K562 (cell line): ENCODE data around the gene GLT1D1. TPM values are rescaled to one million over a fixed set of nuclear protein-coding genes. Genes with fewer than 3 reads are reported as not detected.

Experiments
- ATAC-seq: fragments of 200-7000 bp; cut with Tn5 transposase; 3 replicates; pipeline ENCODE4 v1.9.1; 2020; ENCODE audit warnings: moderate library complexity
- BruUV-seq: library from RNA; stranded (reverse); fragments of 400-500 nt; replicated peaks from 2 replicates; lab custom pipeline; 2021; lab: Mats Ljungman, UMichigan
- CTCF ChIA-PET: fragments of 300-600 bp; formaldehyde crosslinking; extraction: SDS; loops from one replicate; lab custom pipeline; 2021; ENCODE audit warnings: low intra/inter-chr PET ratio; lab: Yijun Ruan, JAX
- POLR2A ChIA-PET: fragments of 300-600, 350-650 bp; sonication (Branson Sonifier 250); formaldehyde crosslinking; extraction: SDS; loops from one replicate; lab custom pipeline; 2021; ENCODE audit warnings: antibody characterized with exemption, inconsistent platforms; lab: Yijun Ruan, JAX
- DNase-seq, 4 experiments: peaks; one replicate each; pipeline versions ENCODE4 v3.0.0 to v3.0.0-alpha.2; 2011 to 2018; ENCODE audit warnings: low spot score in 3 of 4, mixed read lengths in 3 of 4; ENCODE audit errors: extremely low read depth in 1 of 4
- FAIRE-seq: peaks from 2 replicates; lab custom pipeline; 2011; peaks lifted over from hg19 to GRCh38; lab: Jason Lieb, UNC
- H2AFZ ChIP-seq: 2 replicates; pipeline ENCODE4 v1.6.0; 2011; ENCODE audit warnings: low read depth, low read length, control low read depth, inconsistent platforms
- H3K27ac ChIP-seq: fragments of 200-600 bp; 3 replicates; pipeline ENCODE4 v1.8.0; 2011; ENCODE audit warnings: low read depth, mild to moderate bottlenecking, control low read depth, inconsistent platforms, low read length, moderate library complexity, mixed read lengths; ENCODE audit errors: extremely low read depth
- H3K27me3 ChIP-seq, 2 experiments: fragments of 300-600 bp in 1 of 2; 2 replicates in 1 of 2; 3 replicates in 1 of 2; pipeline versions ENCODE4 v1.6.0 to v1.8.0; 2011; ENCODE audit warnings: inconsistent platforms in 2 of 2, low read length in 2 of 2, mild to moderate bottlenecking in 1 of 2, mixed read lengths in 1 of 2, moderate library complexity in 1 of 2; ENCODE audit not compliant: control insufficient read depth in 2 of 2, insufficient read depth in 2 of 2
- H3K36me3 ChIP-seq: fragments of 300-600 bp; 3 replicates; pipeline ENCODE4 v1.8.0; 2011; ENCODE audit warnings: mild to moderate bottlenecking, low read length, inconsistent platforms; ENCODE audit not compliant: control insufficient read depth, insufficient read depth
- H3K4me1 ChIP-seq, 2 experiments: fragments of 200-600 bp in 1 of 2; replicated peaks in 1 of 2; 2 replicates in 1 of 2; 3 replicates in 1 of 2; pipeline versions ENCODE4 v1.5.1 to v1.8.0; 2011; ENCODE audit warnings: inconsistent platforms in 2 of 2, low read length in 2 of 2, mild to moderate bottlenecking in 1 of 2, mixed read lengths in 1 of 2, moderate library complexity in 1 of 2; ENCODE audit not compliant: control insufficient read depth in 2 of 2, insufficient read depth in 2 of 2
- H3K4me2 ChIP-seq: 2 replicates; pipeline ENCODE4 v1.6.1; 2011; ENCODE audit warnings: low read length, control low read depth, inconsistent platforms, mixed read lengths; ENCODE audit not compliant: insufficient read depth
- H3K4me3 ChIP-seq: fragments of 200-600 bp; sonication (generic), shearing (Covaris generic); 2 replicates; pipeline ENCODE4 v1.5.1; 2016; ENCODE audit warnings: control low read depth, inconsistent platforms
- H3K79me2 ChIP-seq: fragments of 200-600 bp; 3 replicates; pipeline ENCODE4 v1.8.0; 2011; ENCODE audit warnings: low read length, inconsistent platforms; ENCODE audit not compliant: control insufficient read depth, insufficient read depth
- H3K9ac ChIP-seq, 2 experiments: 2 replicates each; pipeline versions ENCODE4 v1.6.0 to v1.6.1; 2011; ENCODE audit warnings: low read depth in 2 of 2, low read length in 2 of 2, control low read depth in 1 of 2, inconsistent platforms in 1 of 2, mild to moderate bottlenecking in 1 of 2, mixed read lengths in 1 of 2; ENCODE audit not compliant: insufficient read depth in 1 of 2
- H3K9me1 ChIP-seq: one replicate; pipeline ENCODE4 v1.6.0; 2011; ENCODE audit warnings: inconsistent platforms, mild to moderate bottlenecking, low read length, moderate library complexity; ENCODE audit not compliant: control insufficient read depth, insufficient read depth
- H3K9me3 ChIP-seq: replicated peaks from 2 replicates; pipeline ENCODE4 v1.5.1; 2011; ENCODE audit warnings: low read depth, low read length, inconsistent platforms; ENCODE audit not compliant: control insufficient read depth, insufficient read depth
- H4K20me1 ChIP-seq: replicated peaks from 2 replicates; pipeline ENCODE4 v1.6.1; 2011; ENCODE audit warnings: low read length, inconsistent platforms, mixed read lengths; ENCODE audit not compliant: control insufficient read depth, insufficient read depth
- CHCHD3 ChIP-seq: fragments of 250-450 bp; sonication (Bioruptor Pico); IDR thresholded peaks from 2 replicates; pipeline ENCODE4 v2.1.2; 2022; ENCODE audit warnings: mild to moderate bottlenecking
- CREB1 ChIP-seq, 2 experiments: sonication (generic) in 1 of 2; formaldehyde crosslinking in 1 of 2; IDR thresholded peaks; 2 replicates each; pipeline versions ENCODE4 v1.6.1 to v1.8.0; 2012 to 2022; ENCODE audit warnings: inconsistent platforms in 1 of 2, mild to moderate bottlenecking in 1 of 2, missing genetic modification reagents in 1 of 2, moderate library complexity in 1 of 2
- CREBBP ChIP-seq: IDR thresholded peaks from one replicate; pipeline ENCODE4 v1.6.1; 2012; ENCODE audit warnings: low read depth, mild to moderate bottlenecking, control low read depth, inconsistent platforms, low read length
- HDAC3 ChIP-seq: fragments of 450-650 bp; IDR thresholded peaks from 2 replicates; pipeline ENCODE4 v1.6.1; 2018; ENCODE audit warnings: borderline replicate concordance, mild to moderate bottlenecking, moderate library complexity; ENCODE audit not compliant: partially characterized antibody
- MED1 ChIP-seq: sonication (generic); formaldehyde crosslinking; IDR thresholded peaks from 2 replicates; pipeline ENCODE4 v1.8.1; 2023; ENCODE audit warnings: missing genetic modification reagents, borderline replicate concordance
- RBM22 ChIP-seq: fragments of 200-400 bp; formaldehyde crosslinking; IDR thresholded peaks from 2 replicates; pipeline ENCODE4 v1.6.1; 2018; ENCODE audit warnings: low read length, low read depth; ENCODE audit not compliant: poor library complexity, severe bottlenecking
- ZKSCAN3 ChIP-seq: fragments of 250-450 bp; sonication (Bioruptor Pico); IDR thresholded peaks from 2 replicates; pipeline ENCODE4 v1.4.0; 2020
- ZNF551 ChIP-seq: fragments of 250-450 bp; sonication (Bioruptor Pico); IDR thresholded peaks from 2 replicates; pipeline ENCODE4 v1.5.0; 2021; ENCODE audit warnings: mild to moderate bottlenecking, moderate library complexity
- WGBS: fragments of 100-300 bp; shearing (Covaris generic); methylation state at CpG from one replicate; pipeline ENCODE4 v1.1.6; 2016; ENCODE audit warnings: low coverage, mixed read lengths; ENCODE audit not compliant: insufficient coverage; ENCODE audit errors: missing lambda C conversion rate; 5-methylcytosine and 5-hydroxymethylcytosine counted together
- in situ Hi-C: fragments of 300-500 bp; cut with MboI; formaldehyde crosslinking; loops from 4 replicates; pipeline ENCODE4 v1.15.0; 2018; ENCODE audit warnings: inconsistent platforms, mixed read lengths
- intact Hi-C: fragments of 100-400 bp; cut with micrococcal nuclease; formaldehyde crosslinking; loops from 2 replicates; pipeline ENCODE4 v1.14.2; 2022
- polyA plus RNA-seq, 8 experiments: library from polyadenylated mRNA; depleted of rRNA in 4 of 8; stranded (reverse) in 5 of 8; unstranded in 3 of 8; fragments of >200 nt; fragmentation: Nextera tagmentation in 2 of 8; fragmentation: Illumina TruSeq in 1 of 8; extraction: Ambion mirVana in 2 of 8; extraction: Trizol in 1 of 8; gene quantifications; 2 replicates each; pipeline versions ENCODE4 v1.2.1 to v1.2.3, GENCODE V29; 2011 to 2014; ENCODE audit warnings: inconsistent platforms in 1 of 8, missing spikeins in 1 of 8
- total RNA-seq, 7 experiments: library from RNA; depleted of rRNA in 6 of 7; stranded (reverse); fragments of >200 nt in 6 of 7; fragmentation: Illumina TruSeq in 2 of 7; extraction: Trizol in 2 of 7; gene quantifications; 2 replicates each; pipeline versions ENCODE4 v1.2.1 to v1.2.3, GENCODE V29; 2011 to 2021; ENCODE audit warnings: low replicate concordance in 1 of 7
- TF ChIP-seq, protein P1 (sequence below): fragments of 250-450 bp; sonication (Bioruptor Pico); IDR thresholded peaks from 2 replicates; pipeline ENCODE4 v1.8.0; 2022; ENCODE audit warnings: inconsistent platforms, mild to moderate bottlenecking, moderate library complexity, borderline replicate concordance
- TF ChIP-seq, protein P2 (sequence below): fragments of 250-450 bp; sonication (Bioruptor Pico); IDR thresholded peaks from 2 replicates; pipeline ENCODE4 v1.9.0; 2021; ENCODE audit warnings: mild to moderate bottlenecking
- TF ChIP-seq, protein P3 (sequence below): fragments of 250-450 bp; sonication (Bioruptor Pico); IDR thresholded peaks from 2 replicates; pipeline ENCODE4 v1.4.0; 2020

Gene GLT1D1
- total and polyA plus RNA-seq, 9 of the 15 experiments (the other 6 are each of a cell fraction or from before 2014, with no cell fraction given), result 0.04 TPM; not detected in 8

DNA sequence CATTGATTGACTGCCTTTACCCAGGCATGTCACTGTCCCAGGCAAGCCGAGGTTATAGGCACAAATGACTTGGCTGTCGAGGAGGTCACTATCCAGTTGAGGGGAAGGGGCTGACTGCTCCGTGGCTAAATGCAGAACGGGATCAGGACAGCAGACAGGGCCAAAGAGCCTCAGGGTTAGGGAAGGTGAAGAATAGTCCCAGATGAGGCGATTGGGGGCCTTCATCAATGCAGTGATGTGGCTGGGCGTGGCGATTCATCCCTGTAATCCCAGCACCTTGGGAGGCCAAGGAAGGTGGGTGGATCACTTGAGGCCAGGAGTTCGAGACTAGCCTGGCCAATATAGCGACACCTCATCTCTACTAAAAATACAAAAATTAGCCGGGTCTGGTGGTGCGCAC, 10.7 kb upstream of the GLT1D1 start:
- Histone ChIP-seq H3K4me3 (no peak overlapping the region), H4K20me1 (no peaks in the 10 kb centered on the region), H3K4me2 (no peak overlapping the region), H3K9me1 (no peaks in the 10 kb centered on the region), H3K79me2 (no peaks in the 10 kb centered on the region), H3K27me3 (peaks cover 12 to 30% of the 10 kb centered on the region in 2 experiments), H3K4me1 (no peaks in the 10 kb centered on the region), H3K9me3 (no peaks in the 10 kb centered on the region), H3K27ac (no peak overlapping the region), H3K9ac (no peak overlapping the region), H3K36me3 (no peaks in the 10 kb centered on the region), H2AFZ (no peak overlapping the region)
- BruUV-seq, result no TSS peak
- in situ Hi-C loops, result no loop called here
- CTCF ChIA-PET, result no interaction called here
- ATAC-seq, result no peak
- DNase-seq, result no peak
- POLR2A ChIA-PET, result no interaction called here
- 0% methylated on average over 11 of the region's 11 CpGs for WGBS
- FAIRE-seq, result no peak
- TF ChIP-seq, protein P1, sequence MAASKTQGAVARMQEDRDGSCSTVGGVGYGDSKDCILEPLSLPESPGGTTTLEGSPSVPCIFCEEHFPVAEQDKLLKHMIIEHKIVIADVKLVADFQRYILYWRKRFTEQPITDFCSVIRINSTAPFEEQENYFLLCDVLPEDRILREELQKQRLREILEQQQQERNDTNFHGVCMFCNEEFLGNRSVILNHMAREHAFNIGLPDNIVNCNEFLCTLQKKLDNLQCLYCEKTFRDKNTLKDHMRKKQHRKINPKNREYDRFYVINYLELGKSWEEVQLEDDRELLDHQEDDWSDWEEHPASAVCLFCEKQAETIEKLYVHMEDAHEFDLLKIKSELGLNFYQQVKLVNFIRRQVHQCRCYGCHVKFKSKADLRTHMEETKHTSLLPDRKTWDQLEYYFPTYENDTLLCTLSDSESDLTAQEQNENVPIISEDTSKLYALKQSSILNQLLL (CRISPR knock-in tag), result no peak
- TF ChIP-seq MED1 (no peak), CHCHD3 (no peak), CREBBP (no peak), ZNF551 (CRISPR knock-in tag) (no peak), RBM22 (no peak), CREB1 (IDR thresholded peaks at IDR 0.05) (no peak), CREB1 (CRISPR knock-in tag; IDR thresholded peaks at IDR 0.05) (no peak), ZKSCAN3 (CRISPR knock-in tag) (no peak), HDAC3 (no peak)
- TF ChIP-seq, protein P2, sequence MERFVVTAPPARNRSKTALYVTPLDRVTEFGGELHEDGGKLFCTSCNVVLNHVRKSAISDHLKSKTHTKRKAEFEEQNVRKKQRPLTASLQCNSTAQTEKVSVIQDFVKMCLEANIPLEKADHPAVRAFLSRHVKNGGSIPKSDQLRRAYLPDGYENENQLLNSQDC (CRISPR knock-in tag), result no peak
- TF ChIP-seq, protein P3, sequence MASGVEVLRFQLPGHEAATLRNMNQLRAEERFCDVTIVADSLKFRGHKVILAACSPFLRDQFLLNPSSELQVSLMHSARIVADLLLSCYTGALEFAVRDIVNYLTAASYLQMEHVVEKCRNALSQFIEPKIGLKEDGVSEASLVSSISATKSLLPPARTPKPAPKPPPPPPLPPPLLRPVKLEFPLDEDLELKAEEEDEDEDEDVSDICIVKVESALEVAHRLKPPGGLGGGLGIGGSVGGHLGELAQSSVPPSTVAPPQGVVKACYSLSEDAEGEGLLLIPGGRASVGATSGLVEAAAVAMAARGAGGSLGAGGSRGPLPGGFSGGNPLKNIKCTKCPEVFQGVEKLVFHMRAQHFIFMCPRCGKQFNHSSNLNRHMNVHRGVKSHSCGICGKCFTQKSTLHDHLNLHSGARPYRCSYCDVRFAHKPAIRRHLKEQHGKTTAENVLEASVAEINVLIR, result no peak
- intact Hi-C loops, result no loop called here
